SK-MEL-5 (cell line): Measurements from ENCODE around the gene ZNF444. TPM values are rescaled to one million over a fixed set of nuclear protein-coding genes. Genes with fewer than 3 reads are reported as not detected.
"Not testable (repeated sequence)": the region's sequence is repeated elsewhere in the genome, so short reads cannot be mapped to it uniquely, and the experiment has no call there.

Source experiments
- DNase-seq: peaks from one replicate; pipeline ENCODE4 v3.0.0-alpha.2; 2016; ENCODE audit warnings: low read depth, low spot score
- in situ Hi-C: cut with HindIII; loops from 2 replicates; pipeline ENCODE4 v1.10.0; 2016; ENCODE audit warnings: low sequenced_read_pairs, high pct_unique_total_duplicates, low pct_unique_long_range_greater_than_20kb
- total RNA-seq: library from RNA; depleted of rRNA; stranded (reverse); fragments of >200 nt; shearing (Covaris generic); gene quantifications from 2 replicates; pipeline ENCODE4 v1.2.3, GENCODE V29; 2014

ZNF444 gene
- total RNA-seq, 1 experiment from 2014 or later: 14.6 TPM

- in situ Hi-C loops: no loop called here
- peak; percentile 19 for DNase-seq
Measured at GRCh38 chr19:56105090-56105701, 35.9 kb upstream of the ZNF444 start.

DNA sequence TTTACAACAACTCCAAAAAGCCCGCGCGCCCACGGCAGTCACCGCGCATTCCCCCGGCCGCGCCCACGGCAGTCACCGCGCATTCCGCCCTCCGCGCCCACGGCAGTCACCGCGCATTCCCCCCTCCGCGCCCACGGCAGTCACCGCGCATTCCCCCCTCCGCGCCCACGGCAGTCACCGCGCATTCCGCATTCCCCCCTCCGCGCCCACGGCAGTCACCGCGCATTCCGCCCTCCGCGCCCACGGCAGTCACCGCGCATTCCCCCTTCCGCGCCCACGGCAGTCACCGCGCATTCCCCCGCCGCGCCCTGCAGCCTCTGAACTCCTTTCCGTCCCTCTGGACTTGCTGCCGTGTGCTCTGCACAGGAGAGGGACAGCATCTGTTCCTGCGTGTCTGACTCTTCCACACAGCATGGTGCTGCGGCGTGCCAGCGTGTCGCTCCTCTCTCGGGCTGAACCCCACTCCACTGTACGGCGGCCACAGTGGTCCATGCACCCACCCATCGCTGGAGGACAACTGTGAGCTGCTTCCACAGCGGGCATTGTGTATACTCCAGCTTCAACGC is 35.2 kb upstream of the ZNF444 start:
- DNase-seq, in situ Hi-C loops: not testable (repeated sequence)

GRCh38 chr19:56106397-56106849 is 34.7 kb upstream of the ZNF444 start:
- in situ Hi-C loops: no loop called here
- no peak for DNase-seq

DNA sequence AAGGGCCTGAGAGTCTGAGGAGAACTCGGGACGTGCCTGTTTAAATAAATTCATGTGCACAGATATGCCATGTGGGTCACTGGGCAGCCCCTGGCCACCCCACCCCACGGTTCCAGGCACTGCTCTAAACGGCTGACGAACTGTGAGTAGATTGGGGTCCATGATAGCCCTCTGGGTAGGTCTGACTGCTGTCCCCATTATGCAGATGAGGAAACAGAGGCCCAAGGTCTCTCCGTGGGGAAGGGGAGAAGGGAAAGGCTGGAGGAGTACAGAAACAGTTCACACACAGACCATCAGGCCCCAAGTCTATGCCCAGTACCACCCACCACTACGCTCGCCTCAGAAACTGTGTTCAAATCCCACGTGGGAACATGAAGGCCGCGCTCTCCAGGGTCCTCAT is 34.1 kb upstream of the ZNF444 start:
- DNase-seq: no peak
- in situ Hi-C loops: no loop called here

DNA sequence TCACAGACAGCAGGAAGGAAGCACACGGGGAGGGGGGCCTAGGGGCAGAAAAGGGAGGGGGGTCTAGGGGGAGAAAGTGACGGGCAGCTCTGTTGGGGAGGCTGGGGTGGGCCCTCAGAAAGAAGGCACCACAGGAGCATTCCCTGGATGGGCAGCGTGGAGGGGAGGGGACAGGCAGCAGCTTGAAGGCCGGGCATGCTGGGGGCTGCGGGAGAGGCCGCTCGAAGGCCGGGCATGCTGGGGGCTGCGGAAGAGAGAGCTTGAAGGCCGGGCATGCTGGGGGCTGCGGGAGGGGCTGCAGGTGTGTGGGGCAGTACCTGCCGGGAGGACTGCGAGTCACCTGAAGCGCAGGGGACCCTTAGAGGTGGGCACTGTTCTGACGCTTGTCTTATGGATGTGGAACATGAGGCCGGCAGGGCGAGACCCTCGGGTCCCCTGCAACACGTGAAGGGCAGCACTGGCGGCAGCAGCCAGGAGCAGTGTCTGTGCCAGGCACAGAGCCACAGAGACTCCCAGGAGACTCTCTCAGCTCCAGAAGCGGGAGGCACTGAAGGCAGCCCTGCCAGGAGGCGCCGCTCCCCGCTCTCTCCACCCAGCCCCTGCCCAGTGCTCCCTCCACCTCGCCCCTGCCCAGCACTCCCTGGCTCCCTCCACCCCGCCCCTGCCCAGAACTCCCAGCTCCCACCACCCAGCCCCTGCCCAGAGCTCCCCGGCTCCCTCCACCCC is 33.3 kb upstream of the ZNF444 start:
- in situ Hi-C loops: no loop called here
- DNase-seq: no peak

DNA sequence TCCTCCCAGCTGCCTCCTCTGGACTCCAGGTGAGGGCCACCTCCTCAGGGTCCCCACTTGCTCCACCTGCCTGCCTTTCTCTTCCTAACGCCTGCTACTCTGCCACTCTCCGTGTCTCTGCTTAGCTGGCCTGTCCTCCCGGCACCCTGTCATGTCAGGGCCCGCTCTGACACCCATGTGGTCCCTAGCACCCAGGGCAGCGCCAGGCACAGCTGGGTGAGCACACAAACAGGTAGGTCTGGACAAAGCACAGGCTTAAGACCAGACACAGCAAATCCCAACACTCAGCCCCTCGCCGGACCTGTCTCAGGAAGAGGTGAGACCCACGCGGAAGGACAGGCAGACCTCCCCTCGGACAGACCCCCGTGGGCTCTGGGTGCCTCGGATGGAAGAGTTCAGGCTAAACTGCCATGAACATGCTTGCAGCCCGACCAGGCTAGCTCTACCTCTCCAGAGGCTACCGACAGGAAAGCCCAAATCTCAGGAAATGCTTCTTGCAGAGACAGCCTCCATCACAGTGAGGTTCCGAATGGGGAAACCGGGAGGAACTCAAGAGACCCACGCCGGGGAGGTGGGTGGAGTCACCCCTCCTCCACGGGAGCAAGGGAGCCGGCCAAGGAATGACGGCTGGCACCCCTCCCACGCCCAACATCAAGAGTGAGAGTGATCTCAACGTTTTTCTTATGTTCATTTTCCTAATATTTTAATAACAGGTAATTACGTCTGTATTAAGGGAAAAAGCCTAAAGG is 32.5 kb upstream of the ZNF444 start:
- in situ Hi-C loops: no loop called here
- no peak for DNase-seq

DNA sequence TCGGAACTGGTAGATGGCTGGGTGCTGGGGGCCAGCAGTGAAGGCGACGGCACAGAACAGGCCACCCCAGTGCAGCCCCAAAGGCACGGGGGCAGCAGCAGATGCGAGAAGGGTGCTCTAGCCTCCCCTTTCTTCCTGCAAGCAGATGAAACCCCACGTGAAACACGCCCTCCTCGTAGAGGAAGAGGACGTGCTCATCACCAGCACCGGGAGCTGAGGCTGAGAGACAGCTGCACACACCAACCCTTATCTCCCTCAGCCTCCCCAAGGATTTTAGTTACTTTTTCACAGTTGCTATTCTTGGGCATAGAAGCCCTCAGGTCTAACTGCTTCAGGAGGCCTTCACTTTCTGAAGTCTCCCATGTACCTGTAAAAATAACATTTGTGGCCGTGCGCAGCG is 31.9 kb upstream of the ZNF444 start:
- no peak for DNase-seq
- in situ Hi-C loops: no loop called here

- in situ Hi-C loops: no loop called here
- no peak for DNase-seq
Measured at GRCh38 chr19:56110515-56111448, 30.3 kb upstream of the ZNF444 start.

DNA sequence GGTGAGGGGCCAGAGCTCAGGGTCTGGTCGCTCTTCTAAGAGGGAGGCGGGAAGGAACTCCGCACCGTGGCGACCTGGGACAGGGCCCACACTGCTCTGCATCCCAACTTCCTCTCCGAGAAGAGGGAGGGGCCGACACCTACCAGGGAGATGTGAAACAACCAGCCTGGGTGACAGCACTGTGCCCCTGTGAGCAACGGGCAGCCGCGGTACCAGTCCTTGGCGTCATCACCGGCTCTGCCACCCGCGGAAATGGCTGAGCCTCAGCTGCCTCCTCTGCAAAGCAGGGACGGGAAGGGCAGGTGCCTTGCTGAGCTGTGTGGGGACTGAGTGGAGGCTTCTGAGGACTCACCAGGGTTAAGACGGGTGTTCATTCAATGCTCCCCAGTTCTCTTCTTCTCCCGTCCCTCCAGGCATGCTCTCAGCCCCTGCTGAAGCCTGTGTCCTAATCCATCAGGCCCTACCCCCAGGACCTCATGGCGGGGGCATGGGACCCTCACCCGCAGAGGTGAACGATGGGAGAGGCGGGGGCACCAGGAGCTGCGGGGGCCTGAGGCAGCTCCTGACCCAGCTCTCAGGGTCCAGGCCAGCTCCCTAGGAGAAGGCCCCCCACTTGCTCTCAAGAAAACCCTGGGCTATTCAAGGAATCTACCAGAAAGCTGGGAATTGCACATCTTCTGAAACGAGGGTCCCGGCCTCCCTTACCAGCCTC is 29.3 kb upstream of the ZNF444 start:
- in situ Hi-C loops: no loop called here
- DNase-seq: no peak

- no peak for DNase-seq
- in situ Hi-C loops: no loop called here
Measured at GRCh38 chr19:56112313-56112709, 28.8 kb upstream of the ZNF444 start.

- in situ Hi-C loops: no loop called here
- DNase-seq: no peak
Measured at GRCh38 chr19:56113074-56113632, 27.9 kb upstream of the ZNF444 start.

GRCh38 chr19:56114051-56114777 is 26.9 kb upstream of the ZNF444 start:
- in situ Hi-C loops: no loop called here
- DNase-seq: no peak

GRCh38 chr19:56114778-56115110 is 26.3 kb upstream of the ZNF444 start:
- DNase-seq: no peak
- in situ Hi-C loops: no loop called here

GRCh38 chr19:56115490-56115889 is 25.6 kb upstream of the ZNF444 start:
- in situ Hi-C loops: no loop called here
- DNase-seq: no peak

- no peak for DNase-seq
- in situ Hi-C loops: no loop called here
Measured at GRCh38 chr19:56116606-56117005, 24.5 kb upstream of the ZNF444 start.

DNA sequence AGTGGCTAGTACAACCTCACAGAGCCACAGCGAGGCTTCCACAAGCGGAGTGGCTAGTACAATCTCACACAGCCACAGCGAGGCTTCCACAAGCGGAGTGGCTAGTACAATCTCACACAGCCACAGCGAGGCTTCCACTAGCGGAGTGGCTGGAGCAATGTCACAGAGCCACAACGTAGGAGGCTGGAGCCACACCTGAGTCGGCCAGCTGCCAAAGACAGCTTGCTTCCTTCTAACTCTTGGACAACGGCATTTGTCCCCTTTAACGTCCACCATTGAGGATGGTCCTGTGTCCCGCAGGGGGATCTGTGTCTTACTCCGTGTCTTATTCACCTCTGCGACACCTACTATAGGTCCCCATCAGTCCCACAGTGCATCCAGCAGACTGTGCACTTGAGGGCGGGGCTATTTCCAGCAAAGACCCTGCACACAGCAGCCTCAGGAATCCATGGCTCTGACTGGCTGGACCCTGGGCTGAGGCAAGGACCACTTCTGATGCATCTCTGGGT is 23.7 kb upstream of the ZNF444 start:
- no peak for DNase-seq
- in situ Hi-C loops: no loop called here
